ENCODE results near the gene NCKIPSD.
A peak's percentile ranks its signal among the peaks of the same experiment; 100 is the strongest.
"Not testable (repeated sequence)": the region's sequence is repeated elsewhere in the genome, so short reads cannot be mapped to it uniquely, and the experiment has no call there.

Gene NCKIPSD

DNA sequence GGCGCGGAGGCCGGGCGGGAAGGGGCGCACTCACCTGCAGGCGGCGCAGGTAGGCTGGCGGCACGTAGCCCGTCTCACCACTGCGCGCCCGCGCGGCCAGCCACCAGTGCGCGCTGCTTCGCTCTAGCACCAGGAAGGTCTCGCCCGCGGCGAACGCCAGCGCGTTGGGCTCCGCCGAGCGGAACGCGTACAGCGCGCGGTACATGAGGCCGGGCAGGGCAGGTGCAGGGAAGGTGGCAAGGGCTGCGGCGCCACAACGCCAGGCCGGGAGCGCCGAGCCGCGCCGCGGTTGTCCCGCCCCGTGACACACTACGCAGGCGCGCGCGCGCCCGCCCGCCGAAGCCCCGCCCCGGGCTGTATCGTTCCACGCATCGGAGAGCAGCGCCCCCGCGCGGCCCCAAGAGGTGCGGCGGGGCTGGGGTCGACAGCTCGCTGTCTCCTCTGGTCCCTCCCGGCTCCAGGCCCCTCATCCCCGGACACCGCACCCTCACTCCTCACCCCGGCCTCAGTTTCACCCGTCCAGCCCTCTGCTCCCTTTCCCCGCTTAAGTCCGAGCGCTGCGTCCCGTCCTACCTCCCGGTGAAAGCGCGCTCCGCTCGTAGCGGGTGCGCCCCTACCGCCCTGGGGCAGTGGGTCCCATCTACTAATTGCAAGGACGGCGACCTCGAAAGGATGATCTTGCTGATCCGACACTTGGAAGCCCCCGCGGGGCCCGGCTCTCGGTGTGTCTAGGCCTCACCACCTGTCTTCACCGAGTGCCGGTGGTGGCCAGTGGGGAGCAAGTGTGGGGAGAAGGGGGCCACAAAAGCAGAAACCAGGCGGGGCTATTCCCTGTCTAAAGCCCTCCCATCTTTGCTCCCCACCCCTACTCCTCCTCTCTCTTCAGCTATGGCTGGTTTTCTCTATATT lies at the start of gene NCKIPSD:
TSS of gene NCKIPSD (minus strand) at position 313 of the 909 bp plus-strand sequence. CDS start at position 205, 108 bp downstream.
- peak; percentile 62 for DNase-seq

DNA sequence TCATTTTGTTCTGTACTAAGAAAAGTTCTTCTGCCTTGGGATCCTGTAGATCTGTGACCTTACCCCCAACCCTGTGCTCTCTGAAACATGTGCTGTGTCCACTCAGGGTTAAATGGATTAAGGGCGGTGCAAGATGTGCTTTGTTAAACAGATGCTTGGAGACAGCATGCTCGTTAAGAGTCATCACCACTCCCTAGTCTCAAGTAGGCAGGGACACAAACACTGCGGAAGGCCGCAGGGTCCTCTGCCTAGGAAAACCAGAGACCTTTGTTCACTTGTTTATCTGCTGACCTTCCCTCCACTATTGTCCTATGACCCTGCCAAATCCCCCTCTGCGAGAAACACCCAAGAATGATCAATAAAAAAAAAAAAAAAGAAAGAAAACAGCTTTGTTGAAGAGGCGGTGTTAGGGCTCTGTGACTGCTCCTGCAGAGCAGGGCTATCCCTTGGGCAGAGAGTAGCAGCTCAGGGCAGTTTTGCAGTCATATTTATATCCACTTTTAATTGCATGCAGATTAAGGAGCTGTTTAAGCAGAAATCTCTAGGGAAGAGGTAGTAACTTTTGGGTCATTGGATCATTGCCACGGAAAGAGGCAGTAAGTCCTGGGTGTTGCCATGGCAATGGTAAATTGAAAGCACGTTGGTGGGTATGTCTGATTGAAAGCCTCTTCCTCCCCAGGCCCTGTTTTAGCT lies 49.5 kb upstream of the NCKIPSD start:
- DNase-seq = peak; percentile 28

DNA sequence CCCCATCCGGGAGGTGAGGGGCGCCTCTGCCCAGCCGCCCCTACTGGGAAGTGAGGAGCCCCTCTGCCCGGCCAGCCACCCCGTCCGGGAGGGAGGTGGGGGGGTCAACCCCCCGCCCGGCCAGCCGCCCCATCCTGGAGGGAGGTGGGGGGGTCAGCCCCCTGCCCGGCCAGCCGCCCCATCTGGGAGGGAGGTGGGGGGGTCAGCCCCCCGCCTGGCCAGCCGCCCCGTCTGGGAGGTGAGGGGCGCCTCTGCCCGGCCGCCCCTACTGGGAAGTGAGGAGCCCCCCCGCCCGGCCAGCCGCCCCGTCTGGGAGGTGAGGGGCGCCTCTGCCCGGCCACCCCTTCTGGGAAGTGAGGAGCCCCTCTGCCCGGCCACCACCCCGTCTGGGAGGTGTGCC lies 48.8 kb upstream of the NCKIPSD start:
- DNase-seq = not testable (repeated sequence)

DNA sequence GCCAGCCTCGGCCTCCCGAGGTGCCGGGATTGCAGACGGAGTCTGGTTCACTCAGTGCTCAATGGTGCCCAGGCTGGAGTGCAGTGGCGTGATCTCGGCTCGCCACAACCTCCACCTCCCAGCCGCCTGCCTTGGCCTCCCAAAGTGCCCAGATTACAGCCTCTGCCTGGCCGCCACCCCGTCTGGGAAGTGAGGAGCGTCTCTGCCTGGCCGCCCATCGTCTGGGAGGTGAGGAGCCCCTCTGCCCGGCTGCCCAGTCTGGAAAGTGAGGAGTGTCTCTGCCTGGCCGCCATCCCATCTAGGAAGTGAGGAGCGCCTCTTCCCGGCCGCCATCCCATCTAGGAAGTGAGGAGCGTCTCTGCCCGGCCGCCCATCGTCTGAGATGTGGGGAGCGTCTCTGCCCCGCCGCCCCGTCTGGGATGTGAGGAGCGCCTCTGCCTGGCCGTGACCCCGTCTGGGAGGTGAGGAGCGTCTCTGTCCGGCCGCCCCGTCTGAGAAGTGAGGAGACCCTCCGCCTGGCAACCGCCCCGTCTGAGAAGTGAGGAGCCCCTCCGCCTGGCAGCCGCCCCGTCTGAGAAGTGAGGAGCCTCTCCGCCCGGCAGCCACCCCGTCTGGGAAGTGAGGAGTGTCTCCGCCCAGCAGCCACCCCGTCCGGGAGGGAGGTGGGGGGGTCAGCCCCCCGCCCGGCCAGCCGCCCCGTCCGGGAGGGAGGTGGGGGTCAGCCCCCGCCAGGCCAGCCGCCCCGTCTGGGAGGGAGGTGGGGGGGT lies 48.2 kb upstream of the NCKIPSD start:
- DNase-seq = not testable (repeated sequence)

GRCh38 chr3:48727511-48727910 lies 41.8 kb upstream of the NCKIPSD start:
- DNase-seq = no peak

DNA sequence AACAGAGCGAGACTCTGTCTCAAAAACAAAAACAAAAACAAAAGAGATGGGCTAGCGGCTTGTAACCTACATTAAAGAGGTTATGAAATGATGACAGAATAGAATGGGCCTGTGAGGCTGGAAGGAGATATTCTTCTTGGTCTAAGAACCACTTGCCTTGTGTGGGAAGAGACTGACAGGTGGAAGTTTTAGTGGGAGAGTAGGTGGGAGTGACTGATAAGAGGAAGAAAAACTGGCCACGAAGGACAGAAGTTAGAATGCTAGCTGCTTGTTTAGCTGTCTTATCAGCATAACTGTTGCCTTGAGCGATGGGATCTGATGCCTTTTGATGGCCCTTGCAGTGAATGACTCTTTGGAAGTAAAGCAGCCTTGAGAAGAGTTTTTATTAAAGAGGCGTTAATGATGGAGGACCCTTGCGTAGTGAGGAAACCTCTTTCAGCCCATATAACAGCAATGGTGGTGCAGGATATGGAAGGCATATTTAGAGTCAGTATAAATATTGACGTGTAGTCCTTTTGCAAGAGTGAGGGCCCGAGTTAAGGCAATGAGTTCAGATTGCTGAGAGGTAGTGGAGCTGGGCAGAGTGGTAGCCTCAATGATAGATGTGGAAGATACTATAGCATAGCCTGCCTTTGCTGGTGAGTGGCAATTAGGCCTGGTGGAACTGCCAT lies 39.6 kb upstream of the NCKIPSD start:
- not testable (repeated sequence) for DNase-seq

DNA sequence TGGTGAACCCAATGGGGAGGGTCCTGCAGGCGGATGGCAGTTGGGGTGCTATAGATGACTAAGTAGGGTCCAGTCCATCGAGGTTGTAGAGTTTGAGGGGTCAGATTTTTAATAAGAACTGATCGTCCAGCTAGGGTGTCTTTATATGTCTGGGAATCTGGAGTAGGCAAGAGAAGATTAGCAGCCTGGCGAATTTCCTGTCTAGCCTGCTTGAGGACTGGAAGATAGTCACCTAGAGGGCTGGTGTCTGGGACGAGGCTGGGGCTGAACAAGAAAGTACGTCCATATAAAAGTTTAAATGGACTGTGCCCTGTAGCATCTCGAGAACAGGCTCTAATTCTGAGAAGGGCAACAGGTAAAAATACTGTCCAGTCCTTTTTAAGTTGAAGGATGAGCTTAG lies 38.0 kb upstream of the NCKIPSD start:
- no peak for DNase-seq

DNA sequence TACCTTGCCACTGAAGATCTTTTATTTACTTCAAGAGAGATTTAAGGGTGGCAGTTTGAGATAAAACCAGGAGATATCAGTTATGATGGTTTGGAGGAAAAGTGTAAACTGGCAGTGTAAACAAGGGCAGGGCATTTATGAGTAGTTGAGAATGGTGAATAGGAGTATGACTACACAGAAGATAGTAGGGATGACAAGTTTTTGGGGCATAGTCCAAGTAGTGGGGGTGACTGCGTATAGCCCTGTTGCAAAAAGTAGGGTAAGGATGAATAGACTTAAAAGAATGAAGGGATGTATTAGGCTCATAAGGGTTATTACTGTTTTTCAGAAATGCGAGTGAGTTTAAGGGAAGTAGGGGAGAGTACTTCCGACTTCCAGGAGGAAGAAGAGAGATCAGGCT lies 37.6 kb upstream of the NCKIPSD start:
- DNase-seq = not testable (repeated sequence)

- peak; percentile 97 for DNase-seq
Observed at GRCh38 chr3:48716982-48717746, 31.4 kb upstream of the NCKIPSD start, which contains the start of gene IP6K2. IP6K2 (minus strand) TSS chr3:48717221; CDS start chr3:48695291, 21,930 bp downstream.

- no peak for DNase-seq
Observed at GRCh38 chr3:48716508-48716981, 30.8 kb upstream of the NCKIPSD start.

GRCh38 chr3:48715174-48715800 lies 29.6 kb upstream of the NCKIPSD start:
- DNase-seq = no peak

GRCh38 chr3:48711727-48712126 lies 26.0 kb upstream of the NCKIPSD start:
- DNase-seq = no peak

GRCh38 chr3:48709051-48709461 lies 23.3 kb upstream of the NCKIPSD start:
- no peak for DNase-seq

DNA sequence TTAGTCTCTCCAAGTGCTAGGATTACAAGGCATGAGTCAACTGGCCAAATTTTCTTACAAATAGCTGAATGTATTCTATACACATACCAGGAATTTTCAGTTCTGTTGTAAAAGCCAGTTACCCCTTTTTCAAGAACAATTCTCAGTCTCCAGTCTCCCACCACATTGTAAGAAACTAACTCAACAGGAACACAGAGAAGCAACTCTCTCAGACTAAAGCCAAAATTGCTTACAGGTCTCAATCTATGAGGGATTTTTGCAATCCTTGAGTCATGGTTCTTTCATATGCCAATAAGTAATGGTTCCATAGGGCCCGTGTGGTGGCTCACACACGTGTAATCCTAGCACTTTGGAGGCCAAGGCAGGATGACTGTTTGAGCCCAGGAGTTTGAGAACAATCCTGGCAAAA lies 22.8 kb upstream of the NCKIPSD start:
- DNase-seq = no peak

GRCh38 chr3:48707157-48707556 lies 21.4 kb upstream of the NCKIPSD start:
- DNase-seq = no peak

GRCh38 chr3:48702320-48702920 lies 16.7 kb upstream of the NCKIPSD start:
- DNase-seq = no peak

DNA sequence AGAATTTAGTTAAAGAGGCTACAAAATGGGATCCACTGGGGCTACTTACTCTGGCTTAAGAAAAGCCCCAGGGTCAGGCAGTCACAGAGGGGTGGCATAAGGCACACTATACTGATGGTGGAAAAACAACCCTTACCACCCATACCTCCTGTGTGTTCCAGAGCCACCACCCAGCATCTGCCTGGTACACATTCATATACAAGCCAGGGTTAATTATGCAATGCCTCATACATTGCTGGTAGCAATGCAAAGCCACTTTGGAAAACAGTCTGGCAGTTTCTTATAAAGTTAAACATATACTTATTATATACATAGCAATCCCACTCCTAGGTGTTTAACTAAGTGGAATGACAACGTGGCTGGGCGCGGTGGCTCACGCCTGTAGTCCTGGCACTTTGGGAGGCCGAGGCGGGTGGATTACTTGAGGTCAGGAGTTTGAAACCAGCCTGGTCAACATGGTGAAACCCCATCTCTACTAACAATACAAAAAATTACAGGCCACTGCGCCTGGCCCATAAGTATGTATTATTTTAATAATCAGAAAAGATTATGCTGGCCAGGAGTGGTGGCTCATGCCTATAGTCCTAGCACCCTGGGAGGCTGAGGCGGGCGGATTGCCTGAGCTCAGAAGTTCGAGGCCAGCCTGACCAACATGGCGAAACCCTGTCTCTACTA lies 15.2 kb upstream of the NCKIPSD start:
- no peak for DNase-seq

DNA sequence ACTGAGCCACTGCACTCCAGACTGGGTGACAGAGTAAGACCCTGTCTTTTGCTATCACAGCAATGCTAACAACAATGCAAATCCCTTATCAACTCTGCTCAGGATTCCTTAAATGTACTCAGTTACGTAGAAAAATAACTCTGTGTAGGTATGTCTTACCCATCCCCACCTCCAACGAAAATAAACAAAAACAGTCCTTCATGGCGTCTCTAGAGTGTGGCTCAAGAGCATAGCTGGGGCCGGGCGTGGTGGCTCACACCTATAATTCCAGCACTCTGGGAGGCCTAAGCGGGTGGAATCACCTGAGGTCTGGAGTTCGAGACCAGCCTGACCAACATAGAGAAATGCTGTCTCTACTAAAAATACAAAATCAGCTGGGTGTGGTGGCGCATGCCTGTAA lies 13.2 kb upstream of the NCKIPSD start:
- no peak for DNase-seq

GRCh38 chr3:48697952-48698351 lies 12.2 kb upstream of the NCKIPSD start:
- peak; percentile 16 for DNase-seq

DNA sequence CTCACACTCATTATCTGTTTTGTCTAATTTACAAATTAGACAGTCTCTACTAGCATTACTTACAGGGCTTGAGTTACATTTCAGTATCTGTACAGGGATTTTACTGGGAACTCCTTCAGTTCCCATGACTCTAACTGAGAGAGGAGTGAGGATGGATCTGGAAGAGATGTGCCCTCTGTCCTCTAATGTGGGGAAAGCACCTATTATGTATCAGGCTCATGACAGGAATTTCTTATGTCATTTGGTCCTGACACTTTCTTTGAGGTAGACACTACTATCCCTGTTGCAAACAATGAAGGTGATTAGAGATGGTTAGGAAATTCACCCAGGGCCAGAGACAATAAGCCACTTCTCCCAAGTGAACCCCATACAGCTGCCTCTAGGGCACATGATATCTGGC lies 10.9 kb upstream of the NCKIPSD start:
- DNase-seq = no peak

All from MV-4-11 (cell line).